Activated CD8-positive, alpha-beta memory T cell treated with anti-CD3 and anti-CD28 coated beads, Interleukin-2, amount 10 ng/mL, durations not matched to agents 7 days and 5 days (primary cell): ENCODE measurements around the gene TRIM22. TPM values are rescaled to one million over a fixed set of nuclear protein-coding genes. Genes with fewer than 3 reads are reported as not detected.

Source experiments
- ATAC-seq: fragments of 150-1000 bp; cut with Tn5 transposase; one replicate; pipeline ENCODE4 v1.10.0; 2021; ENCODE audit warnings: moderate library complexity
- CTCF ChIA-PET: fragments of 350-600 bp; sonication (Branson Sonifier 250); formaldehyde crosslinking; loops from one replicate; lab custom pipeline; 2021; ENCODE audit warnings: antibody characterized with exemption; lab: Charles Lee
- DNase-seq: peaks from one replicate; pipeline ENCODE4 v3.0.0-alpha.2; 2020
- H3K27ac Mint-ChIP-seq: one replicate; pipeline ENCODE4 v1.8.0; 2021; ENCODE audit warnings: mild to moderate bottlenecking, mixed read lengths
- H3K27me3 Mint-ChIP-seq: one replicate; pipeline ENCODE4 v1.8.0; 2021; ENCODE audit warnings: mixed read lengths
- H3K36me3 Mint-ChIP-seq: one replicate; pipeline ENCODE4 v1.8.0; 2021; ENCODE audit warnings: mild to moderate bottlenecking, mixed read lengths
- H3K4me1 Mint-ChIP-seq: one replicate; pipeline ENCODE4 v1.8.0; 2021; ENCODE audit warnings: mixed read lengths
- H3K4me3 Mint-ChIP-seq: one replicate; pipeline ENCODE4 v1.8.0; 2021; ENCODE audit warnings: mild to moderate bottlenecking, moderate library complexity, mixed read lengths
- H3K9me3 Mint-ChIP-seq: one replicate; pipeline ENCODE4 v1.8.0; 2022; ENCODE audit warnings: low read depth, mixed read lengths
- total RNA-seq, 2 experiments: library from RNA; stranded (reverse); gene quantifications; one replicate each; pipeline ENCODE4 v1.2.3, GENCODE V29; 2021

The TRIM22 gene
- total RNA-seq, 2 experiments from 2014 or later, result 139 to 238 TPM

DNA sequence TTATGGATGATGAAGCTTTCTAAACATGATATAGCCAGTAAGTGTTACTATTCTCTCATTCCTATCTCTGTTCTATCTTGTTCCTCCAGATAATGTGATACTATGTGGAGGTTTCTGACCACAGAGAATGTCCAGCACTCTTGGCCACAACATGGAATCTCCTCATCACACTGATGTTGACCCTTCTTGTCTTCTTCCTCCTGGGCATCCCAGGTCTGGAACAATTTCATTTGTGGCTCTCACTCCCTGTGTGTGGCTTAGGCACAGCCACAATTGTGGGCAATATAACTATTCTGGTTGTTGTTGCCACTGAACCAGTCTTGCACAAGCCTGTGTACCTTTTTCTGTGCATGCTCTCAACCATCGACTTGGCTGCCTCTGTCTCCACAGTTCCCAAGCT is 36.8 kb downstream of the TRIM22 start:
- no peak overlapping the region for H3K4me3 Mint-ChIP-seq
- H3K4me1 Mint-ChIP-seq, result no peaks in the 10 kb centered on the region
- H3K27ac Mint-ChIP-seq, result no peak overlapping the region
- no peaks in the 10 kb centered on the region for H3K36me3 Mint-ChIP-seq
- ATAC-seq, result no peak
- CTCF ChIA-PET, result interaction anchor here (0.8 kb wide), 1 partner anchor 85 kb away, joined by 3 read pairs; no protein-coding TSS in a partner anchor
- no peaks in the 10 kb centered on the region for H3K9me3 Mint-ChIP-seq
- no peak for DNase-seq
- peaks cover 3% of the 10 kb centered on the region for H3K27me3 Mint-ChIP-seq

DNA sequence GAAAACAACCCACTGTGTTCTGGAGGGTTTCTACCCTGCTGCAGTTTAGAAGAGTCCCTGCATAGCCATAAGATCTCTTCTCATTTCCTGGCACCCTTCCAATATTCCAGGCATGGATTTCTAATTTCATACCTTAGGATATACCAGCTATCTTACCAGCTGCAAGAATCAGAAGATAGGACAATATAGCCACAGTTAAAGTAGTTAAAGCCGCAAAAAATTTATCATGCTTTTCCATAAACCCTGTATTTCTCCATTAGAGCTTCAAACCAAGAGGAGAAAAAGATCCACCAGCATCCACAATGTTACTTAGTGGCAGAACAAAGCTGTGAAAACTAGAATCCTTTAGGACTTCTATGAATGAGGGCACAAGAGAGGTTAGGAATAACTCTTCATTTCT is 38.1 kb downstream of the TRIM22 start:
- H3K4me1 Mint-ChIP-seq, result no peaks in the 10 kb centered on the region
- no peaks in the 10 kb centered on the region for H3K27me3 Mint-ChIP-seq
- H3K4me3 Mint-ChIP-seq, result no peak overlapping the region
- H3K36me3 Mint-ChIP-seq, result no peaks in the 10 kb centered on the region
- ATAC-seq (no peak), DNase-seq (no peak)
- H3K27ac Mint-ChIP-seq, result no peak overlapping the region
- CTCF ChIA-PET, result no interaction called here
- H3K9me3 Mint-ChIP-seq, result no peaks in the 10 kb centered on the region

- H3K9me3 Mint-ChIP-seq, result no peaks in the 10 kb centered on the region
- DNase-seq (no peak), ATAC-seq (no peak)
- no peaks in the 10 kb centered on the region for H3K4me1 Mint-ChIP-seq
- no peaks in the 10 kb centered on the region for H3K36me3 Mint-ChIP-seq
- no peaks in the 10 kb centered on the region for H3K27me3 Mint-ChIP-seq
- H3K27ac Mint-ChIP-seq, result no peak within 1 kb of the TSS
- CTCF ChIA-PET, result interaction anchor here (1.2 to 1.4 kb wide), 2 partner anchors 24 kb away, joined by 3 read pairs; a partner anchor contains a TSS
- no peak within 1 kb of the TSS for H3K4me3 Mint-ChIP-seq
Measured at GRCh38 chr11:5736396-5736795, 46.8 kb downstream of the TRIM22 start, which contains the start of gene OR56B1. OR56B1 (plus strand) TSS chr11:5736448; CDS start chr11:5736517, 69 bp downstream.

DNA sequence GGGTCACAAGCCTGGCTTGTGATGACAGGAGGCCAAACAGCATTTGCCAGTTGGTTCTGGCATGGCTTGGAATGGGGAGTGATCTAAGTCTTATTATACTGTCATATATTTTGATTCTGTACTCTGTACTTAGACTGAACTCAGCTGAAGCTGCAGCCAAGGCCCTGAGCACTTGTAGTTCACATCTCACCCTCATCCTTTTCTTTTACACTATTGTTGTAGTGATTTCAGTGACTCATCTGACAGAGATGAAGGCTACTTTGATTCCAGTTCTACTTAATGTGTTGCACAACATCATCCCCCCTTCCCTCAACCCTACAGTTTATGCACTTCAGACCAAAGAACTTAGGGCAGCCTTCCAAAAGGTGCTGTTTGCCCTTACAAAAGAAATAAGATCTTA is 47.5 kb downstream of the TRIM22 start:
- CTCF ChIA-PET, result interaction anchor here (1.2 kb wide), 1 partner anchor 24 kb away, joined by 3 read pairs; a partner anchor contains a TSS
- H3K4me3 Mint-ChIP-seq, result no peak overlapping the region
- H3K27ac Mint-ChIP-seq, result no peak overlapping the region
- DNase-seq, result no peak
- peaks cover 3% of the 10 kb centered on the region for H3K27me3 Mint-ChIP-seq
- no peaks in the 10 kb centered on the region for H3K9me3 Mint-ChIP-seq
- no peaks in the 10 kb centered on the region for H3K36me3 Mint-ChIP-seq
- H3K4me1 Mint-ChIP-seq, result no peaks in the 10 kb centered on the region
- no peak for ATAC-seq

DNA sequence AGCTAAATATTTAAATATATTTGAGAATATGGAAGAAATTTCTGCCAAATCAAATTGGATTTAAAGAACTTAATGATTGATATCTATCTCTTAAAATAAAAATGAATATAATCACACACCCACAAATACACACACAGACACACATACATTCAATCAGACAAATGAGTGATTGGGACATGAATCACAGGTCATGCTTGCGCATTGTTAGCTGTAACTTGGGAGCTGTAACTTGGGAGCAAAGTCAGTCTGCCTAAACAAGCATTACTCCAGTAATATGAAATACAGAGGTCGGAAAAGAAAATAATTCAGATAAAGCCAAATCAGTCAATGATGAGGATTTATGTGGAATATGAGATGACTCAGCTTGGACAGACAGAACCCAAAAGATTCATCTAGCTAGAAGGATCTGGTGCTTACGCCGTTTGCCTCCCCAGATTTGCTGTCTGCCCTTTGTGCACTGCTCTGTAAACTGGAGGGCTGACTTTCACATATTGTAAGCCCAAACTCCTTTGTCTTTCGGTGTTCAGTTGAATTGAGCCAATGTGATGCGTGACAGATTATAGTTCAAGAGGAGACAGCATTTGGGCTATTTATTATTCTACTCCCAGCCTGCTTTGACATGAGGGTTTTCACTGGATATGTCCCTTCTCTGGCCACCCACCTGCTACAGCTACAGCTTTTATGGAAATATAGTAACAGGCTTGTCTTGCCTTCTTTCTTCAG is 48.2 kb downstream of the TRIM22 start:
- no peaks in the 10 kb centered on the region for H3K9me3 Mint-ChIP-seq
- no peak overlapping the region for H3K4me3 Mint-ChIP-seq
- CTCF ChIA-PET, result interaction anchor here (1.2 kb wide), 1 partner anchor 23 kb away, joined by 3 read pairs; a partner anchor contains a TSS
- no peaks in the 10 kb centered on the region for H3K36me3 Mint-ChIP-seq
- ATAC-seq (no peak), DNase-seq (no peak)
- no peaks in the 10 kb centered on the region for H3K4me1 Mint-ChIP-seq
- H3K27me3 Mint-ChIP-seq, result peaks cover 8% of the 10 kb centered on the region
- no peak overlapping the region for H3K27ac Mint-ChIP-seq

- no peak for DNase-seq
- H3K36me3 Mint-ChIP-seq, result no peaks in the 10 kb centered on the region
- peaks cover 14% of the 10 kb centered on the region for H3K27me3 Mint-ChIP-seq
- H3K4me1 Mint-ChIP-seq, result no peaks in the 10 kb centered on the region
- no peak overlapping the region for H3K4me3 Mint-ChIP-seq
- CTCF ChIA-PET, result no interaction called here
- no peaks in the 10 kb centered on the region for H3K9me3 Mint-ChIP-seq
- no peak for ATAC-seq
- H3K27ac Mint-ChIP-seq, result no peak overlapping the region
Measured at GRCh38 chr11:5738431-5738830, 48.8 kb downstream of the TRIM22 start.

GRCh38 chr11:5746614-5747013 is 57.0 kb downstream of the TRIM22 start:
- DNase-seq (no peak), ATAC-seq (no peak)
- Mint-ChIP-seq H3K4me1 (no peaks in the 10 kb centered on the region), H3K4me3 (no peak overlapping the region), H3K36me3 (no peaks in the 10 kb centered on the region), H3K9me3 (no peaks in the 10 kb centered on the region), H3K27me3 (peaks cover 28% of the 10 kb centered on the region), H3K27ac (no peak overlapping the region)
- CTCF ChIA-PET, result no interaction called here

GRCh38 chr11:5749836-5750235 is 60.2 kb downstream of the TRIM22 start:
- CTCF ChIA-PET, result no interaction called here
- no peaks in the 10 kb centered on the region for H3K4me1 Mint-ChIP-seq
- peaks cover 7% of the 10 kb centered on the region for H3K27me3 Mint-ChIP-seq
- ATAC-seq, result no peak
- no peaks in the 10 kb centered on the region for H3K9me3 Mint-ChIP-seq
- H3K36me3 Mint-ChIP-seq, result no peaks in the 10 kb centered on the region
- DNase-seq, result no peak
- H3K27ac Mint-ChIP-seq, result no peak overlapping the region
- H3K4me3 Mint-ChIP-seq, result no peak overlapping the region

DNA sequence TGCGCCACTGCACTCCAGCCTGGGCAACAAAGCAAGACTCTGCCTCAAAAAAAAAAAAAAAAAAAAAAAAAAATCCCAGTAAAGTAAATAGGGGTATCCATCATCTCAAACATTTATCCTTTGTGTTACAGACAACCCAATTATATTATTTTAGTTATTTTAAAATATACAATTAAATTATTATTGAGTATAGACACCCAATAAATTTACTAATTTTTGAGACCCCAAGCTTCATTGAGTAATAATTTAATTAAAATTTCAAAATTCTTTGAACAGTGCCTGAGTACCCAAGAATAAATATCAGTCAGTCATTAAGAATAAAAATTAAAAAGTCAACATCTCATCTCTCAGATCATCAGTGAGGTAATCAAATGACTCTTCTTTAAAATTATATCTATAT is 64.4 kb downstream of the TRIM22 start, which contains the start of gene OR52N4:
Gene OR52N4, plus strand, starts transcription at position 301 of the 400 bp plus-strand sequence. CDS start 498 bp downstream, outside the sequence.
- Mint-ChIP-seq H3K27ac (no peak within 1 kb of the TSS), H3K27me3 (no peaks in the 10 kb centered on the region), H3K9me3 (no peaks in the 10 kb centered on the region), H3K4me1 (no peaks in the 10 kb centered on the region), H3K36me3 (no peaks in the 10 kb centered on the region), H3K4me3 (no peak within 1 kb of the TSS)
- ATAC-seq (no peak), DNase-seq (no peak)
- CTCF ChIA-PET, result no interaction called here

Other genes starting within 250 kb of the TRIM22 start
- gene OR51I1, start 248.3 kb upstream of the TRIM22 start, total RNA-seq, result not detected
- gene OR51I2, start 240.5 kb upstream of the TRIM22 start, total RNA-seq, result not detected
- not detected for gene OR52D1, start 201.1 kb upstream of the TRIM22 start, total RNA-seq
- gene UBQLN3, start 179.8 kb upstream of the TRIM22 start, total RNA-seq, result under 1 TPM in 1 of 2 experiments, not detected in 1; 0.12 TPM
- gene UBQLNL, start 173.1 kb upstream of the TRIM22 start, total RNA-seq, result under 1 TPM; 0.19 to 0.55 TPM
- gene OR52H1, start 141.2 kb upstream of the TRIM22 start, total RNA-seq, result not detected
- gene OR52B6, start 108.9 kb upstream of the TRIM22 start, total RNA-seq, result not detected
- 1 to 10 TPM in 1 of 2 experiments, under 1 TPM in 1; 0.37 to 1.5 TPM for gene TRIM6, start 93.2 kb upstream of the TRIM22 start, total RNA-seq
- 10 to 100 TPM; 13.1 to 16.1 TPM for gene TRIM34, start 64.8 kb upstream of the TRIM22 start, total RNA-seq
- gene TRIM5, start 4.7 kb upstream of the TRIM22 start, total RNA-seq, result 10 to 100 TPM; 25.0 to 35.4 TPM
- gene OR56B1, start 46.7 kb downstream of the TRIM22 start, total RNA-seq, result under 1 TPM; 0.28 to 0.41 TPM
- gene OR52N4, start 64.5 kb downstream of the TRIM22 start, total RNA-seq, result under 1 TPM; 0.23 to 0.67 TPM
- gene OR52N5, start 93.6 kb downstream of the TRIM22 start, total RNA-seq, result not detected
- not detected for gene OR52N1, start 101.5 kb downstream of the TRIM22 start, total RNA-seq
- gene OR52N2, start 119.1 kb downstream of the TRIM22 start, total RNA-seq, result not detected
- gene OR52E6, start 152.1 kb downstream of the TRIM22 start, total RNA-seq, result not detected
- gene OR52E8, start 167.9 kb downstream of the TRIM22 start, total RNA-seq, result not detected
- gene OR52E4, start 190.8 kb downstream of the TRIM22 start, total RNA-seq, result not detected
- gene OR52E5, start 203.4 kb downstream of the TRIM22 start, total RNA-seq, result not detected